Natural killer cell (primary cell): ENCODE data around the gene TTC28. TPM values are rescaled to one million over a fixed set of nuclear protein-coding genes. Genes with fewer than 3 reads are reported as not detected.

Experiments
- ATAC-seq, 3 donors: fragments of 150-1000 bp in 2 of 3; fragments of 200-7000 bp in 1 of 3; cut with Tn5 transposase; 1 replicate in 1 of 3; 2 replicates in 2 of 3; pipeline ENCODE4 v1.10.0; 2021; ENCODE audit warnings: mild to moderate bottlenecking in 2 of 3, moderate library complexity in 2 of 3
- DNase-seq, 2 donors: peaks; one replicate each; pipeline versions ENCODE4 v3.0.0 to v3.0.0-alpha.2; 2013 to 2021; ENCODE audit warnings: mixed read lengths in 1 of 2
- H3K27ac ChIP-seq: one replicate; pipeline ENCODE4 v1.5.1; 2013; ENCODE audit warnings: mild to moderate bottlenecking, low read length
- H3K27me3 ChIP-seq: one replicate; pipeline ENCODE4 v1.6.1; 2013; ENCODE audit warnings: low read length; ENCODE audit not compliant: control insufficient read depth, insufficient read depth
- H3K36me3 ChIP-seq: one replicate; pipeline ENCODE4 v1.6.1; 2013; ENCODE audit warnings: low read length; ENCODE audit not compliant: control insufficient read depth, insufficient read depth
- H3K4me1 ChIP-seq: one replicate; pipeline ENCODE4 v1.6.1; 2013; ENCODE audit warnings: low read length; ENCODE audit not compliant: control insufficient read depth, insufficient read depth
- H3K4me3 ChIP-seq: one replicate; pipeline ENCODE4 v1.5.1; 2013; ENCODE audit warnings: low read length
- H3K9me3 ChIP-seq: one replicate; pipeline ENCODE4 v1.6.1; 2013; ENCODE audit warnings: low read length; ENCODE audit not compliant: control insufficient read depth, insufficient read depth
- H3K27ac Mint-ChIP-seq, 2 donors: one replicate each; pipeline ENCODE4 v1.8.0; 2022; ENCODE audit warnings: mild to moderate bottlenecking in 2 of 2, mixed read lengths in 2 of 2, moderate library complexity in 1 of 2
- H3K27me3 Mint-ChIP-seq, 2 donors: one replicate each; pipeline ENCODE4 v1.8.0; 2022; ENCODE audit warnings: low read depth in 2 of 2, mixed read lengths in 2 of 2
- H3K36me3 Mint-ChIP-seq: one replicate; pipeline ENCODE4 v1.8.0; 2022; ENCODE audit warnings: mixed read lengths
- H3K4me1 Mint-ChIP-seq, 2 donors: one replicate each; pipeline ENCODE4 v1.8.0; 2022; ENCODE audit warnings: mixed read lengths in 2 of 2
- H3K4me3 Mint-ChIP-seq: one replicate; pipeline ENCODE4 v1.8.0; 2022; ENCODE audit warnings: mild to moderate bottlenecking, moderate library complexity, mixed read lengths
- H3K9me3 Mint-ChIP-seq, 2 donors: one replicate each; pipeline ENCODE4 v1.8.0; 2022; ENCODE audit warnings: mixed read lengths in 2 of 2
- WGBS: methylation state at CpG from one replicate; pipeline ENCODE4 v1.1.7; 2013; ENCODE audit warnings: missing lambda C conversion rate; ENCODE audit not compliant: insufficient coverage; 5-methylcytosine and 5-hydroxymethylcytosine counted together
- intact Hi-C: fragments of 100-400 bp; cut with micrococcal nuclease; formaldehyde crosslinking; loops from one replicate; pipeline ENCODE4 v1.14.2; 2022
- total RNA-seq, 4 donors: library from RNA; stranded (reverse); fragments of 120-200 nt in 1 of 4; gene quantifications; one replicate each; pipeline versions ENCODE4 v1.2.3 to v1.2.4, GENCODE V29; 2013 to 2022
- TF ChIP-seq, protein P1 (sequence below): fragments of 200-600 bp; IDR thresholded peaks from one replicate; pipeline ENCODE4 v1.8.0; 2022; ENCODE audit warnings: antibody characterized with exemption

Gene TTC28
- total RNA-seq, 3 donors from 2014 or later (not counting 1 experiment from before 2014, with no cell fraction given): 4.1 to 10.0 (median 8.6) TPM

DNA sequence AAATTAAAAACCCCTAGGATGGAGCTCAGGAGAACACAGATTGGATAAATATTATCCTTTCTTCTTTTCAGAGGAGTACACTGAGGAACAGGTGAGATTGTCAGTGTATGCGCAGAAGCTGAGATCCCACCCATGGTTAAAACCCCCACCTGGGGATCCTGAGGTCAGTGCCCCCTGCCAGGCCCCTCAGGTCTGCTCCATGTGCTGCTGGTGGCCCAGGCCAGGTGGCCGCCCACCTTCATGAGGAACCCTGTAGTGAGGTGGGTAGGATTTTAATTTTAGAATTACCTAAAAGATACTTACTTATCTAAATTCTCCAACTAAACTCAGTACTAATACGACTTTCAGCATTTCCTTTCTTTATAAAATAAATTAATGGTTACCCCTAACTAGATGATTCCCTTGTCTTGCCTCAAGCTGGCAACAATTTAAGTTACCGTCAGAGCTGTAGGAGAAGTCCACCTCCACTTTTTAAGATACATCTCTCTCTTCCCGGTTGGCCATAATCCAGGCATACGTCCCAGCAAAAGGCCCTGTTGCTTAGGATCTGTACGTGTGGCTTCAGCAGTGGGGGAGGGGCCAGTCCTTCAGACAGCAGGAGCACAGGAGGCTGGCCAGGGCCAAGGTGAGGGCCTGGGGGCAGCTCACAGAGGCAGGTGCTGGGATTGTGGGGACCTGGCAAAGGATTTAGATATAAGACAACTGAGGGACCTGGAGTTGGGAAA lies 699.1 kb downstream of the TTC28 start:
- H3K36me3 ChIP-seq: no peaks in the 10 kb centered on the region
- no peaks in the 10 kb centered on the region for H3K36me3 Mint-ChIP-seq
- no peak overlapping the region for H3K27ac ChIP-seq
- H3K9me3 Mint-ChIP-seq: no peaks in the 10 kb centered on the region
- H3K27me3 ChIP-seq: no peaks in the 10 kb centered on the region
- no peaks in the 10 kb centered on the region for H3K9me3 ChIP-seq
- DNase-seq: no peak
- TF ChIP-seq, protein P1, sequence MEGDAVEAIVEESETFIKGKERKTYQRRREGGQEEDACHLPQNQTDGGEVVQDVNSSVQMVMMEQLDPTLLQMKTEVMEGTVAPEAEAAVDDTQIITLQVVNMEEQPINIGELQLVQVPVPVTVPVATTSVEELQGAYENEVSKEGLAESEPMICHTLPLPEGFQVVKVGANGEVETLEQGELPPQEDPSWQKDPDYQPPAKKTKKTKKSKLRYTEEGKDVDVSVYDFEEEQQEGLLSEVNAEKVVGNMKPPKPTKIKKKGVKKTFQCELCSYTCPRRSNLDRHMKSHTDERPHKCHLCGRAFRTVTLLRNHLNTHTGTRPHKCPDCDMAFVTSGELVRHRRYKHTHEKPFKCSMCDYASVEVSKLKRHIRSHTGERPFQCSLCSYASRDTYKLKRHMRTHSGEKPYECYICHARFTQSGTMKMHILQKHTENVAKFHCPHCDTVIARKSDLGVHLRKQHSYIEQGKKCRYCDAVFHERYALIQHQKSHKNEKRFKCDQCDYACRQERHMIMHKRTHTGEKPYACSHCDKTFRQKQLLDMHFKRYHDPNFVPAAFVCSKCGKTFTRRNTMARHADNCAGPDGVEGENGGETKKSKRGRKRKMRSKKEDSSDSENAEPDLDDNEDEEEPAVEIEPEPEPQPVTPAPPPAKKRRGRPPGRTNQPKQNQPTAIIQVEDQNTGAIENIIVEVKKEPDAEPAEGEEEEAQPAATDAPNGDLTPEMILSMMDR: no peak
- ATAC-seq: no peak
- H3K4me3 ChIP-seq: no peak overlapping the region
- WGBS: 99% methylated on average over 5 of the region's 7 CpGs
- no peaks in the 10 kb centered on the region for H3K4me1 ChIP-seq
- H3K27ac Mint-ChIP-seq: no peak overlapping the region
- no peak overlapping the region for H3K4me3 Mint-ChIP-seq
- peaks cover 0 to 4% of the 10 kb centered on the region in 2 donors for H3K4me1 Mint-ChIP-seq
- intact Hi-C loops: no loop called here
- no peaks in the 10 kb centered on the region for H3K27me3 Mint-ChIP-seq

DNA sequence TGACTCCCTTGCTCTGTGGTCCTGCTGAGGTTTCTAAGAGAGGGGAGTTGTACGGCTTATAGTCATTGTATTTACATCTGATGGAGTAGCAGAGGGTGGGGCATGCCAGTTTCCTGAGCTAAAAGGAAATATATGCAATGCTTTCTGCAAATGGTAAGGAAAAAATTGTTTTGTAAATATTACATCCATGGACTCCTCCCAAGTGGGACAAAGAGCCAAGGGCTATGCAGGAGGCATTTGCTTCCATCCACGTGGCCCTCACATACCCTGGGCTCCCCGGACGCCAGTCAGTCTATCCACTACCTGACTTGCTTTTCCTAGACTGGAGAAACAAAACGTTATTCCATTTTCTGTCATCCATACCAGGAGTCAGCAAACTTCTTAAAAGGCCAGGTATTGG lies 700.8 kb downstream of the TTC28 start:
- WGBS: 91% methylated on average over 5 of the region's 5 CpGs
- Mint-ChIP-seq H3K27me3 (no peaks in the 10 kb centered on the region), H3K4me1 (peaks cover 0 to 4% of the 10 kb centered on the region in 2 donors), H3K9me3 (no peaks in the 10 kb centered on the region), H3K36me3 (no peaks in the 10 kb centered on the region), H3K4me3 (no peak overlapping the region), H3K27ac (no peak overlapping the region)
- ATAC-seq (no peak), DNase-seq (no peak)
- Histone ChIP-seq H3K4me3 (no peak overlapping the region), H3K27me3 (no peaks in the 10 kb centered on the region), H3K4me1 (no peaks in the 10 kb centered on the region), H3K36me3 (no peaks in the 10 kb centered on the region), H3K9me3 (no peaks in the 10 kb centered on the region), H3K27ac (no peak overlapping the region)
- intact Hi-C loops: no loop called here
- TF ChIP-seq, protein P1: no peak

DNA sequence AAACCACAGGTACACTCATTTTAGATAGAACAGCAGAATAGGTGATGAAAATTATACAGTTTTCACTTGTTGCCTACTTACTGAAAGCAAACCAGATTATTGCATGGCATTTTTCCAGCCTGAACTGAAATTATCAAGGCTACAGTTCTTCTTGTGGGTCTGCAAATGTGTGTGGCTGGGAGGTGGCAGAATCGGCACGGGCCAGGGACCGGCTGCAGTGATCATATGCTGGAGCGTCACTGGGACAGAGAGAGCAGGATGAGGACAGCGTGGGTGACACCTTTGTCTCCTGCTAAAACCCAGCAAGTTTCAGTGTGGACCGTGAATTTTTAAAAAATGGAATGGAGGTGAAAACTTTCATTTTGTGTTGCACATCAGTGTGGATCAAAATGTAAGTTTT lies 701.3 kb downstream of the TTC28 start:
- peaks cover 0 to 4% of the 10 kb centered on the region in 2 donors for H3K4me1 Mint-ChIP-seq
- no peak overlapping the region for H3K4me3 Mint-ChIP-seq
- Histone ChIP-seq H3K9me3 (no peaks in the 10 kb centered on the region), H3K4me1 (no peaks in the 10 kb centered on the region), H3K36me3 (no peaks in the 10 kb centered on the region), H3K27ac (no peak overlapping the region), H3K27me3 (no peaks in the 10 kb centered on the region), H3K4me3 (no peak overlapping the region)
- 87% methylated on average over 6 of the region's 6 CpGs for WGBS
- TF ChIP-seq, protein P1: no peak
- intact Hi-C loops: no loop called here
- no peak for DNase-seq
- no peak overlapping the region for H3K27ac Mint-ChIP-seq
- no peaks in the 10 kb centered on the region for H3K27me3 Mint-ChIP-seq
- no peaks in the 10 kb centered on the region for H3K36me3 Mint-ChIP-seq
- no peak for ATAC-seq
- no peaks in the 10 kb centered on the region for H3K9me3 Mint-ChIP-seq

DNA sequence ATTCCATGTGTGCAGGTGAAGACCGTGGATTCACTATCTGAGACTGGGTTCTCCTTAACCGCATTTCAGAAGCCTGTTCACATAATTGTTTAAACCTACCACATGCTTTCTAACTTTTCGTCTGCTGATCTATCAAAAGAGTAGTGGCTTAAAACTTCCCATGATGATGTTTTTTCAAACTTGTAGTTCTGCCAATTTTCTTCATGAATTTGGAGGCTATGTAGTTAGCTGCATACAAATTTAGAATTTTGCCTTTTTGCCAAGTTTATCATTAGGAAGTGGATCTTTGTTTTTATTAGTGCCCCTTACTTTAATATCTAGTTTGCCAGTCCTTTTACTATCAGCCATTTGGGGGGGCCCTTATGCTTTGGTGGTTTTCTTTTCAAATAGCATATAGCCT lies 703.1 kb downstream of the TTC28 start:
- H3K9me3 Mint-ChIP-seq: peaks cover 0 to 4% of the 10 kb centered on the region in 2 donors
- no peak overlapping the region for H3K27ac Mint-ChIP-seq
- 100% methylated on average over 3 of the region's 3 CpGs for WGBS
- peaks cover 0 to 4% of the 10 kb centered on the region in 2 donors for H3K4me1 Mint-ChIP-seq
- Histone ChIP-seq H3K27ac (no peak overlapping the region), H3K27me3 (no peaks in the 10 kb centered on the region), H3K4me1 (no peaks in the 10 kb centered on the region), H3K4me3 (no peak overlapping the region), H3K36me3 (no peaks in the 10 kb centered on the region), H3K9me3 (no peaks in the 10 kb centered on the region)
- TF ChIP-seq, protein P1: no peak
- H3K36me3 Mint-ChIP-seq: no peaks in the 10 kb centered on the region
- DNase-seq (no peak), ATAC-seq (no peak)
- H3K27me3 Mint-ChIP-seq: no peaks in the 10 kb centered on the region
- H3K4me3 Mint-ChIP-seq: no peak overlapping the region
- intact Hi-C loops: no loop called here
